IMR-90 (cell line): Measurements from ENCODE around the gene MYO1H. TPM values are rescaled to one million over a fixed set of nuclear protein-coding genes. Genes with fewer than 3 reads are reported as not detected.

Experiments used
- ATAC-seq: fragments of 200-7000 bp; cut with Tn5 transposase; 2 replicates; pipeline ENCODE4 v1.9.1; 2020; ENCODE audit warnings: low read depth, mild to moderate bottlenecking, moderate library complexity
- BruUV-seq: library from RNA; stranded (reverse); fragments of 400-500 nt; replicated peaks from 2 replicates; lab custom pipeline; 2021; lab: Mats Ljungman, UMichigan
- CTCF ChIA-PET: fragments of 300-600 bp; formaldehyde crosslinking; extraction: SDS; loops from one replicate; lab custom pipeline; 2021; ENCODE audit warnings: antibody characterized with exemption; lab: Yijun Ruan, JAX
- POLR2A ChIA-PET: fragments of 300-600 bp; sonication (Branson Sonifier 250); formaldehyde crosslinking; loops from one replicate; lab custom pipeline; 2022; ENCODE audit warnings: antibody characterized with exemption; ENCODE audit not compliant: unreplicated experiment; lab: Charles Lee
- DNase-seq: peaks from one replicate; pipeline ENCODE4 v3.0.0; 2013
- H2AFZ ChIP-seq: replicated peaks from 2 replicates; pipeline ENCODE3; 2013; ENCODE audit warnings: low read length, mild to moderate bottlenecking; ENCODE audit not compliant: poor library complexity
- H2AK5ac ChIP-seq: 2 replicates; pipeline ENCODE4 v1.6.1; 2013; ENCODE audit warnings: low read depth, low read length, inconsistent platforms
- H2AK9ac ChIP-seq: replicated peaks from 2 replicates; pipeline ENCODE3; 2013; ENCODE audit warnings: mild to moderate bottlenecking, low read depth, low read length, moderate library complexity; ENCODE audit not compliant: poor library complexity
- H2BK120ac ChIP-seq: 2 replicates; pipeline ENCODE4 v1.6.1; 2013; ENCODE audit warnings: low read depth, low read length, inconsistent platforms
- H2BK15ac ChIP-seq: 3 replicates; pipeline ENCODE4 v1.6.1; 2013; ENCODE audit warnings: low read depth, low read length, inconsistent platforms
- H2BK20ac ChIP-seq: 2 replicates; pipeline ENCODE4 v1.6.1; 2013; ENCODE audit warnings: low read depth, mild to moderate bottlenecking, inconsistent platforms, low read length, moderate library complexity
- H2BK5ac ChIP-seq: 2 replicates; pipeline ENCODE4 v1.6.1; 2013; ENCODE audit warnings: mild to moderate bottlenecking, low read depth, low read length, inconsistent platforms; ENCODE audit not compliant: poor library complexity, severe bottlenecking
- H3K14ac ChIP-seq: replicated peaks from 2 replicates; pipeline ENCODE4 v1.6.1; 2013; ENCODE audit warnings: low read depth, low read length, inconsistent platforms
- H3K18ac ChIP-seq: 2 replicates; pipeline ENCODE4 v1.6.1; 2013; ENCODE audit warnings: low read depth, low read length, control low read depth
- H3K23ac ChIP-seq: 2 replicates; pipeline ENCODE4 v1.6.1; 2013; ENCODE audit warnings: low read depth, low read length, inconsistent platforms
- H3K27ac ChIP-seq: 2 replicates; pipeline ENCODE4 v1.5.1; 2013; ENCODE audit warnings: mild to moderate bottlenecking, control low read depth, low read length; ENCODE audit not compliant: insufficient read depth
- H3K27me3 ChIP-seq: 2 replicates; pipeline ENCODE4 v1.6.1; 2013; ENCODE audit warnings: low read length; ENCODE audit not compliant: control insufficient read depth, insufficient read depth
- H3K36me3 ChIP-seq: 2 replicates; pipeline ENCODE4 v1.6.1; 2013; ENCODE audit warnings: low read length, mixed read lengths; ENCODE audit not compliant: control insufficient read depth, insufficient read depth
- H3K4ac ChIP-seq: 2 replicates; pipeline ENCODE4 v1.6.1; 2013; ENCODE audit warnings: low read depth, low read length, inconsistent platforms
- H3K4me1 ChIP-seq: 2 replicates; pipeline ENCODE4 v1.6.1; 2013; ENCODE audit warnings: low read length, mixed read lengths; ENCODE audit not compliant: control insufficient read depth, insufficient read depth
- H3K4me2 ChIP-seq: 2 replicates; pipeline ENCODE4 v1.6.1; 2013; ENCODE audit warnings: low read depth, mild to moderate bottlenecking, control low read depth, low read length, moderate library complexity
- H3K4me3 ChIP-seq: 2 replicates; pipeline ENCODE4 v1.5.1; 2013; ENCODE audit warnings: low read depth, mild to moderate bottlenecking, control low read depth, low read length, moderate library complexity; ENCODE audit not compliant: insufficient read depth
- H3K56ac ChIP-seq: 2 replicates; pipeline ENCODE4 v1.6.1; 2013; ENCODE audit warnings: low read length, inconsistent platforms; ENCODE audit not compliant: insufficient read depth; ENCODE audit errors: extremely low read depth
- H3K79me1 ChIP-seq, 2 experiments: 2 replicates each; pipeline ENCODE4 v1.6.1; 2013; ENCODE audit warnings: low read length in 2 of 2, inconsistent platforms in 1 of 2, low read depth in 1 of 2
- H3K9ac ChIP-seq: 2 replicates; pipeline ENCODE4 v1.6.1; 2013; ENCODE audit warnings: low read depth, low read length, control low read depth
- H3K9me1 ChIP-seq: 2 replicates; pipeline ENCODE4 v1.6.1; 2013; ENCODE audit warnings: low read length, inconsistent platforms; ENCODE audit not compliant: insufficient read depth
- H3K9me3 ChIP-seq: 2 replicates; pipeline ENCODE4 v1.6.1; 2013; ENCODE audit warnings: low read length; ENCODE audit not compliant: control insufficient read depth, insufficient read depth
- H4K20me1 ChIP-seq: 2 replicates; pipeline ENCODE4 v1.6.1; 2013; ENCODE audit warnings: low read length, inconsistent platforms; ENCODE audit not compliant: insufficient read depth
- H4K5ac ChIP-seq: 2 replicates; pipeline ENCODE4 v1.6.1; 2013; ENCODE audit warnings: mild to moderate bottlenecking, low read depth, low read length, control low read depth
- H4K8ac ChIP-seq, 2 experiments: 2 replicates each; pipeline ENCODE4 v1.6.1; 2013; ENCODE audit warnings: low read depth in 2 of 2, low read length in 2 of 2, control low read depth in 1 of 2, inconsistent platforms in 1 of 2
- H4K91ac ChIP-seq: 2 replicates; pipeline ENCODE4 v1.6.1; 2013; ENCODE audit warnings: low read depth, low read length, inconsistent platforms; ENCODE audit not compliant: insufficient read depth
- RCOR1 ChIP-seq: IDR thresholded peaks from 2 replicates; pipeline ENCODE4 v1.6.1; 2012; ENCODE audit warnings: mild to moderate bottlenecking, low read length, improper control_type of control experiment; ENCODE audit not compliant: insufficient replicate concordance
- WGBS, 2 experiments: methylation state at CpG; one replicate each; pipeline versions ENCODE4 v1.1.5 to v1.1.7; 2013; ENCODE audit warnings: missing lambda C conversion rate in 2 of 2; ENCODE audit not compliant: insufficient read length in 1 of 2; ENCODE audit errors: extremely low coverage in 2 of 2; 5-methylcytosine and 5-hydroxymethylcytosine counted together
- dilution Hi-C: fragments of 300-500 bp; cut with HindIII; formaldehyde crosslinking; loops from one replicate; pipeline ENCODE4 v1.14.3; 2018; ENCODE audit warnings: low sequenced_read_pairs; ENCODE audit not compliant: unreplicated experiment
- in situ Hi-C: fragments of 300-500 bp; cut with MboI; formaldehyde crosslinking; loops from 3 replicates; pipeline ENCODE4 v1.14.3; 2019; ENCODE audit warnings: low sequenced_read_pairs, inconsistent platforms, mixed read lengths
- intact Hi-C: fragments of 100-400 bp; cut with micrococcal nuclease; formaldehyde crosslinking; loops from 2 replicates; pipeline ENCODE4 v1.10.0; 2022
- polyA plus RNA-seq, 3 experiments: library from polyadenylated mRNA; depleted of rRNA; stranded (reverse); fragments of >200 nt; gene quantifications; 2 replicates each; pipeline ENCODE4 v1.2.3, GENCODE V29; 2012; ENCODE audit warnings: low replicate concordance in 1 of 3
- total RNA-seq: library from RNA; depleted of rRNA; stranded (reverse); fragments of >200 nt; gene quantifications from 2 replicates; pipeline ENCODE4 v1.2.3, GENCODE V29; 2012

The MYO1H gene
- total and polyA plus RNA-seq, 2 of the 4 experiments (the other 2 are of a cell fraction): not detected

GRCh38 chr12:109434582-109434981, 86.9 kb downstream of the MYO1H start:
- 100% methylated on average over 1 of the region's 7 CpGs; no CpG with 5 or more reads in 1 of the 2 experiments for WGBS, 2 experiments
- Histone ChIP-seq H3K9me1 (no peaks in the 10 kb centered on the region; the same call in 1 of the 2 replicates), H2AK5ac (no peak overlapping the region), H2AFZ (no peak overlapping the region), H3K27me3 (no peaks in the 10 kb centered on the region), H3K36me3 (no peaks in the 10 kb centered on the region), H3K56ac (no peak overlapping the region), H3K79me1 (no peaks in the 10 kb centered on the region), H3K4me3 (no peak overlapping the region), H3K14ac (no peak overlapping the region), H3K4me1 (no peaks in the 10 kb centered on the region; the same call in 1 of the 2 replicates), H3K4me2 (no peak overlapping the region), H3K9me3 (no peaks in the 10 kb centered on the region), H2BK120ac (no peak overlapping the region), H2BK20ac (no peak overlapping the region), H3K27ac (no peak overlapping the region), H2BK15ac (no peak overlapping the region), H3K18ac (no peak overlapping the region), H2BK5ac (no peak overlapping the region), H3K4ac (no peak overlapping the region), H2AK9ac (no peak overlapping the region), H3K9ac (no peak overlapping the region), H4K20me1 (no peaks in the 10 kb centered on the region), H3K23ac (no peak overlapping the region), H4K91ac (no peak overlapping the region), H4K5ac (no peak overlapping the region), H4K8ac (no peak overlapping the region)
- ATAC-seq: no peak
- dilution Hi-C loops (no loop called here), in situ Hi-C loops (loop anchor here (5.0 kb wide), 1 partner anchor 43 kb away; the partner anchor contains the start of genes KCTD10 and UBE3B), intact Hi-C loops (no loop called here)
- no peak for TF ChIP-seq RCOR1
- ChIA-PET POLR2A (no interaction called here), CTCF (interaction anchor here (0.9 kb wide), 1 partner anchor 84 kb away, joined by 3 read pairs; no protein-coding TSS in a partner anchor)
- BruUV-seq: no TSS peak
- DNase-seq: no peak
